H9 (cell line): Measurements from ENCODE around the gene ATRNL1. TPM values are rescaled to one million over a fixed set of nuclear protein-coding genes. Genes with fewer than 3 reads are reported as not detected.

ENCODE experiments used
- DNase-seq: peaks from one replicate; pipeline ENCODE4 v3.0.0-alpha.2; 2017
- H2AFZ ChIP-seq: one replicate; pipeline ENCODE4 v1.6.1; 2013; ENCODE audit warnings: mild to moderate bottlenecking, low read length, control low read depth, moderate library complexity
- H2AK5ac ChIP-seq: 2 replicates; pipeline ENCODE4 v1.6.1; 2013; ENCODE audit warnings: low read length, control low read depth, mixed read lengths; ENCODE audit not compliant: insufficient read length
- H2BK120ac ChIP-seq: one replicate; pipeline ENCODE4 v1.6.1; 2013; ENCODE audit warnings: low read depth, mild to moderate bottlenecking, low read length, control low read depth, inconsistent platforms; ENCODE audit not compliant: poor library complexity, severe bottlenecking
- H2BK12ac ChIP-seq: 2 replicates; pipeline ENCODE4 v1.6.1; 2013; ENCODE audit warnings: low read length, control low read depth, mixed read lengths, low read depth; ENCODE audit not compliant: insufficient read length
- H2BK15ac ChIP-seq: 2 replicates; pipeline ENCODE4 v1.6.1; 2013; ENCODE audit warnings: low read depth, low read length, control low read depth
- H2BK20ac ChIP-seq: one replicate; pipeline ENCODE4 v1.6.1; 2013; ENCODE audit warnings: low read depth, mild to moderate bottlenecking, low read length, control low read depth, inconsistent platforms; ENCODE audit not compliant: poor library complexity, severe bottlenecking
- H2BK5ac ChIP-seq: 2 replicates; pipeline ENCODE4 v1.6.1; 2013; ENCODE audit warnings: low read length, control low read depth, mixed read lengths; ENCODE audit not compliant: insufficient read length
- H3K14ac ChIP-seq: 2 replicates; pipeline ENCODE4 v1.6.1; 2013; ENCODE audit warnings: low read length, control low read depth; ENCODE audit not compliant: insufficient read depth
- H3K18ac ChIP-seq: 2 replicates; pipeline ENCODE4 v1.6.1; 2013; ENCODE audit warnings: low read depth, mild to moderate bottlenecking, mixed read lengths, low read length, control low read depth; ENCODE audit not compliant: insufficient read length
- H3K23ac ChIP-seq: 2 replicates; pipeline ENCODE4 v1.6.1; 2013; ENCODE audit warnings: low read length, control low read depth, mixed read lengths, low read depth; ENCODE audit not compliant: insufficient read length
- H3K23me2 ChIP-seq: 2 replicates; pipeline ENCODE4 v1.6.1; 2013; ENCODE audit warnings: low read depth, mild to moderate bottlenecking, mixed read lengths, low read length, control low read depth; ENCODE audit not compliant: insufficient read length, poor library complexity, severe bottlenecking
- H3K27ac ChIP-seq: 2 replicates; pipeline ENCODE4 v1.5.1; 2013; ENCODE audit warnings: low read length, control low read depth, mixed read lengths, low read depth; ENCODE audit not compliant: insufficient read length
- H3K27me3 ChIP-seq: 2 replicates; pipeline ENCODE4 v1.6.1; 2013; ENCODE audit warnings: low read length, control low read depth, inconsistent platforms; ENCODE audit not compliant: insufficient read depth
- H3K4ac ChIP-seq: 2 replicates; pipeline ENCODE4 v1.6.1; 2013; ENCODE audit warnings: low read depth, mild to moderate bottlenecking, control low read depth, inconsistent platforms, low read length, moderate library complexity
- H3K4me1 ChIP-seq: 2 replicates; pipeline ENCODE4 v1.6.1; 2013; ENCODE audit warnings: low read length, control low read depth, inconsistent platforms; ENCODE audit not compliant: insufficient read depth
- H3K4me2 ChIP-seq: 2 replicates; pipeline ENCODE4 v1.6.1; 2013; ENCODE audit warnings: low read length, control low read depth, mixed read lengths; ENCODE audit not compliant: insufficient read length, insufficient read depth
- H3K56ac ChIP-seq: 2 replicates; pipeline ENCODE4 v1.6.1; 2013; ENCODE audit warnings: low read depth, mild to moderate bottlenecking, mixed read lengths, low read length, control low read depth; ENCODE audit not compliant: insufficient read length
- H3K79me1 ChIP-seq: 2 replicates; pipeline ENCODE4 v1.6.1; 2013; ENCODE audit warnings: low read depth, mild to moderate bottlenecking, moderate library complexity, low read length, control low read depth, inconsistent platforms; ENCODE audit not compliant: insufficient read depth, poor library complexity, severe bottlenecking
- H3K79me2 ChIP-seq: 2 replicates; pipeline ENCODE4 v1.6.1; 2013; ENCODE audit warnings: low read length, control low read depth, inconsistent platforms; ENCODE audit not compliant: insufficient read depth
- H3K9ac ChIP-seq: 2 replicates; pipeline ENCODE4 v1.6.1; 2013; ENCODE audit warnings: low read length, control low read depth, mixed read lengths; ENCODE audit not compliant: insufficient read length; ENCODE audit errors: extremely low read depth
- H3K9me3 ChIP-seq: one replicate; pipeline ENCODE4 v1.6.1; 2013; ENCODE audit warnings: low read depth, low read length, inconsistent platforms; ENCODE audit not compliant: control insufficient read depth
- H3T11ph ChIP-seq: one replicate; pipeline ENCODE4 v1.6.1; 2013; ENCODE audit warnings: mild to moderate bottlenecking, low read length, control low read depth, inconsistent platforms
- H4K20me1 ChIP-seq: one replicate; pipeline ENCODE4 v1.6.1; 2013; ENCODE audit not compliant: control insufficient read depth, insufficient read length, insufficient read depth
- H4K5ac ChIP-seq: 2 replicates; pipeline ENCODE4 v1.6.1; 2013; ENCODE audit warnings: low read depth, mild to moderate bottlenecking, mixed read lengths, low read length, control low read depth; ENCODE audit not compliant: insufficient read length
- H4K8ac ChIP-seq: replicated peaks from 2 replicates; pipeline ENCODE4 v1.6.1; 2013; ENCODE audit warnings: low read length, control low read depth, mixed read lengths, low read depth; ENCODE audit not compliant: insufficient read length
- H4K91ac ChIP-seq: 2 replicates; pipeline ENCODE4 v1.6.1; 2013; ENCODE audit warnings: low read depth, mild to moderate bottlenecking, moderate library complexity, mixed read lengths, low read length, control low read depth; ENCODE audit not compliant: insufficient read length
- H3K27ac Mint-ChIP-seq, 3 experiments: 2 replicates in 2 of 3; 3 replicates in 1 of 3; pipeline ENCODE4 v1.8.0; 2020 to 2021; ENCODE audit warnings: mixed read lengths in 3 of 3, mild to moderate bottlenecking in 1 of 3, moderate library complexity in 1 of 3
- H3K27me3 Mint-ChIP-seq: 2 replicates; pipeline ENCODE4 v1.8.0; 2021; ENCODE audit warnings: low read depth, mild to moderate bottlenecking, moderate library complexity, mixed read lengths
- H3K36me3 Mint-ChIP-seq, 3 experiments: 2 replicates in 2 of 3; 3 replicates in 1 of 3; pipeline ENCODE4 v1.8.0; 2020 to 2021; ENCODE audit warnings: low read depth in 3 of 3, mixed read lengths in 3 of 3; ENCODE audit not compliant: insufficient read depth in 1 of 3
- H3K4me1 Mint-ChIP-seq, 2 experiments: 2 replicates each; pipeline ENCODE4 v1.8.0; 2020; ENCODE audit warnings: mixed read lengths in 2 of 2
- H3K4me3 Mint-ChIP-seq, 2 experiments: 2 replicates in 1 of 2; 3 replicates in 1 of 2; pipeline ENCODE4 v1.8.0; 2020 to 2021; ENCODE audit warnings: mild to moderate bottlenecking in 2 of 2, mixed read lengths in 2 of 2, moderate library complexity in 1 of 2
- H3K9me3 Mint-ChIP-seq, 2 experiments: 2 replicates in 1 of 2; 3 replicates in 1 of 2; pipeline ENCODE4 v1.8.0; 2020; ENCODE audit warnings: mild to moderate bottlenecking in 2 of 2, mixed read lengths in 2 of 2, moderate library complexity in 1 of 2
- CTCF ChIP-seq: fragments of 200-600 bp; sonication (generic); conservative IDR thresholded peaks from 3 replicates; pipeline ENCODE4 v1.8.0; 2021; ENCODE audit warnings: antibody characterized with exemption, mild to moderate bottlenecking
- WGBS: extraction: QIAGEN DNeasy Blood & Tissue Kit; methylation state at CpG from one replicate; pipeline ENCODE4 v1.1.7; 2013; ENCODE audit warnings: missing lambda C conversion rate, low lambda C conversion rate, mixed read lengths; ENCODE audit not compliant: insufficient read length; ENCODE audit errors: extremely low coverage; 5-methylcytosine and 5-hydroxymethylcytosine counted together
- total RNA-seq: library from RNA; stranded (reverse); gene quantifications from 2 replicates; pipeline ENCODE4 v1.2.1, GENCODE V29; 2021

ATRNL1 gene
- total RNA-seq, 1 experiment from 2014 or later, result 9.2 TPM

GRCh38 chr10:115295213-115295805 is 202.1 kb downstream of the ATRNL1 start:
- H3K4me1 Mint-ChIP-seq, result peaks cover 9 to 10% of the 10 kb centered on the region in 2 experiments
- no peaks in the 10 kb centered on the region for H3K23me2 ChIP-seq
- H3K14ac ChIP-seq, result no peak overlapping the region
- no peak overlapping the region for H4K91ac ChIP-seq
- no peak overlapping the region for H3K23ac ChIP-seq
- no peak overlapping the region for H3K4me2 ChIP-seq
- H4K8ac ChIP-seq, result no peak overlapping the region
- H2BK5ac ChIP-seq, result no peak overlapping the region
- no peaks in the 10 kb centered on the region for H3K79me2 ChIP-seq
- no peak overlapping the region for H2AFZ ChIP-seq
- no peak overlapping the region for H2BK20ac ChIP-seq
- no CpG with 5 or more reads among the region's 5 CpGs for WGBS
- no peaks in the 10 kb centered on the region for H3K9me3 ChIP-seq
- H3K36me3 Mint-ChIP-seq, result peaks cover 0 to 24% (median 5%) of the 10 kb centered on the region in 3 experiments; a peak in 4 of 7 replicates
- H3K18ac ChIP-seq, result no peak overlapping the region
- H3K27ac Mint-ChIP-seq, result peak overlapping the region in 1 of 3 experiments; percentile 80; a peak in 1 of 7 replicates
- no peak overlapping the region for H3K4me3 Mint-ChIP-seq
- H3K56ac ChIP-seq, result no peak overlapping the region
- no peak overlapping the region for H3K27ac ChIP-seq
- TF ChIP-seq CTCF, result no peak
- H2BK12ac ChIP-seq, result no peak overlapping the region
- H3K9ac ChIP-seq, result no peak overlapping the region
- no peak overlapping the region for H2BK15ac ChIP-seq
- H2BK120ac ChIP-seq, result no peak overlapping the region
- H3T11ph ChIP-seq, result no peak overlapping the region
- H3K9me3 Mint-ChIP-seq, result peaks cover 4 to 10% of the 10 kb centered on the region in 2 experiments; a peak in 4 of 5 replicates
- no peaks in the 10 kb centered on the region for H3K79me1 ChIP-seq
- H3K27me3 ChIP-seq, result no peaks in the 10 kb centered on the region
- H3K27me3 Mint-ChIP-seq, result no peaks in the 10 kb centered on the region
- DNase-seq, result no peak
- no peak overlapping the region for H4K5ac ChIP-seq
- no peaks in the 10 kb centered on the region for H4K20me1 ChIP-seq
- H3K4me1 ChIP-seq, result no peaks in the 10 kb centered on the region; the same call in 1 of the 2 replicates
- H2AK5ac ChIP-seq, result no peak overlapping the region
- H3K4ac ChIP-seq, result no peak overlapping the region
